ENCODE data around the gene ARAP1.

DNA sequence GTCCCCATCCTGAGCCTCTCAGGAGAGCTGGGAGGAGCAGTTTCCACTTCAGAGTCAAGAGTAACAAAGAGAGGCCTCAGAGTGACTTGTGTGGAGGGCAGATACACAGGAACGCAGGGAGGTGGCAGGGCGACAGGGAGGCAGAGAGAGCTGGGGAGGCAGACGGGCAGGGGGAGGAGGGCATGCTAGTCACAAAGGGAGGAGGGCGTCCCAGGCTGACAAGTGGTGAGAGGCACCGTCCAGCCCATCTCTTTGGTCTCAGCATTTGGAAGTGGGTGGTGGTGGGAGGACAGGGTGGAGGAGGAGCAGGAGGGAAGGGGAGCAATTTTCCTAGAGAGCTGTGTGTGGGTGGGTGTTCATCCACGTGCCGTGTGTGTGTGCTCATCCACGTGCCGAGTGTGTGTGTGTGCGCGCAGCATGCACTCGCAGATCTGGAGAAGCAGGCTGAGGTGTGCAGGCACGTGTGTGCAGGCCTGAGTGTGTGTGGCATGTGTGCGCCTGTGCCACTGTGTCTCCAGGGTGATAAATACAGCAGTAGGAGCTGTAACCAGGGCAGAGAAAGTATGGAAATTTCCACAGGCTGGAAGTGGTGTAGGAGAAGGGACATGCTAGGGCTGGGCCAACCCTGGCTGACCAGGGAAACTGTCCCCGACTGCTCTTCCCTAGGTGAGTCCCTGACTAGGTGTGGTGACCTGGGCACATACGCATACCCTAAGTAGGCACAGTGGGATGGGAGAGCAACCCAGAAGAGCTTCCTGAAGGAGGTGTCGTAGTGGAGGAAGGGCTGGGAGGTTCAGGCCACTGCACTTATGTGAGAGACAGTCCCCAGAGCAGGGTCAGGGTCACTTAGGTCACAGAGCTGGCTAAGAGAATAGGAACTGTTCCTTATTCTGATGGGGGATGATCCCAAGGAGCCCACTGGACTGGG, 70.7 kb downstream of the ARAP1 start:
- TF ChIP-seq EZH2 (IDR thresholded peaks at IDR 0.05; ENCODE audit: low read depth, low read length, severe bottlenecking) = no peak
- no peak for TF ChIP-seq EP300 (IDR thresholded peaks at IDR 0.05; ENCODE audit: borderline replicate concordance in 1 of 2, low read depth in 2 of 2, low read length in 2 of 2)

Measured in H1 (cell line).